Measurements from ENCODE around the gene CPNE5.
"Not testable (repeated sequence)": the region's sequence is repeated elsewhere in the genome, so short reads cannot be mapped to it uniquely, and the experiment has no call there.

The CPNE5 gene

DNA sequence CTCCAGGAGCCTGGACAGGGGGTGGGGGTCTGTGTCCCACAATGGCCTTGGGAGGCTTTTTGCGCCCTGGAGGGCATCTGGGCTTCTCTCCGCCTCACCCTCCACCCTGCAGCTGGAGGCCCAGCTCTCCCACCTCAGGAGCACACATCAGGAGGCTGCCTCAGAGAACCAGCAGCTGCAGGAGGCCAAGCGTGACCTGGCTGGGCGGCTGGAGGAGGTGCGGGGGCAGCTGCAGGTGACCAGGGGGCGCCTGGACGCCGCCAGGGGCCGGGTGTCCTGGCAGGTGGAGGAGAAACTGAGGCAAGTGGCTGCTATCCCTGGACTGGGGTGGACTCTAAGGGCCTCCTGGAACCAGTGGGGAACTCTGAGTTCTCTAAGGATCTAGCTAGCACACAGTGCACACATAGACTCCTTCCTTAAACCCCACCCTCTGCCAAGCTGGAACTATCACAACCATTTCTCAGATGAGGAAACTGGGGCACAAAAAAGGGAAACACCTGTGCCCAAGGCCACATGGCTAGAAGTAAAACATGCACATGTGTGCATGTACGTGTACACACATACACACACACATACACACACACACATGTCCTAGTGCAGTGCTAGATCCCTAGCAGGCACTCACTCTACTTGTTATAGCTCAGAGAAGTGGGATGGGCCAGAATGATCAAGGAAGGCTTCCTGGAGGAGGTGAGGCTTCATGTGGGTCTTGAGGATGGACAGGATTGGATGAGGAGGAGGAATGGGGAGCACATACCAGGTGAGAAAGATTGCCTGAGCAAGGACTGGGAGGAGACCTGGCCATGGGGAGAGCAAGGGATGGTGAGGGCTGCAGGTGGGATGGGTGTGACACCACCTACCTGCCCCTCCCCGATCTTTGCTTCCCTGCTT is 118.7 kb downstream of the CPNE5 start:
- intact Hi-C loops (cut with DNase I), result no loop called here
- DNase-seq, result peak in 1 of 10 donors; percentile 62

DNA sequence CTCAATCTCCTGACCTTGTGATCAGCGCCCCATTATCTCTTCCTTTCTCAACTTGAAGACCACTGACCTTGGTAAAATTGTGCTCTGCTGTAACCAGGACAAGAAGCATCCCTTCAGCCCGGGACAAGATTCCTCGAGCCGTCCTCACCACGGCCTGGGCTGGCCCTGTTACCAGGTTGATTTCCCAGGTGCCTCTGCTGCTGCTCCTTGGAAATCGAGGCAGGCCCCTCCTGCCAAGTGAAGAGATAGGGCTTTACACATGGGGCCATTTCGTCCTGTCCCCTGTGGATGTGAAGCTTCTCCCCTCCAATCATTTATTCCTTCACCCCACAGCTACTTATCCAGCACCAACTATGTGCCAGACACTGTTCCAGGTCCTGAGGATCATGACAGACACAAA is 120.1 kb downstream of the CPNE5 start:
- intact Hi-C loops (cut with DNase I), result no loop called here
- no peak for DNase-seq

- no peak for DNase-seq
- intact Hi-C loops (cut with DNase I), result no loop called here
Observed at GRCh38 chr6:36718560-36718959, 120.7 kb downstream of the CPNE5 start.

GRCh38 chr6:36717871-36718540 is 121.2 kb downstream of the CPNE5 start:
- peak in 1 of 10 donors; percentile 76 for DNase-seq

DNA sequence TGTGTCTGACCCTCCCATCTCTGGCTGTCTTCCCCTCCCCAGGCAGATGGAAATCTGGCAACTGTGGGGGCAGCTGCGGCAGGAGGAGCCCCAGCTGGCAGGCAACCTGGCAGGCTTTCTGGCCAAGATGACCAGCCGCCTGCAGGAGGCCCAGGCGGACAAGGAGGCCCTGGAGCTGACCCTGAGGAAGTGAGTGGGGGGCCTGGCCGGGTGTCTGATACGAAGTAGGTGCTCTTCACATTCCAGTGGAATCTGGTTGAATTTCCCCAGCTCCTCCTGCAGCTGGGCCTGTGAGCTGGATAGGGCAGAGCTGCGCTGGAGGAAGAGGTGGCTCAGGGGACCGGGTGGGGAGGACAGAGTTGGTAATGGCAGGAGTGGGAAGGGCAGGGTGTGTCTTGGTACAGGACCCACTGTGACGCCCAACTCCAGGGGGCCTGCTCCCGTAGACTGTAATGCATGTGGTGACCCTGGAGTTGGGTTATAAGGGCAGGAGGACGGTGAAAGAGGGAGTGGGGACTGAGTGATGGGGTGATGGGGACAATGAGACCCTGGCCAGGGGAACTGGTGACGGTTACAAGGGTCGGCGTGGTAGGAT is 121.9 kb downstream of the CPNE5 start:
- intact Hi-C loops (cut with DNase I), result no loop called here
- peak in 1 of 10 donors; percentile 60 for DNase-seq

More at GRCh38 chr6:36717871-36718540, 121.2 kb downstream of the CPNE5 start:
- intact Hi-C loops (cut with DNase I), result no loop called here

GRCh38 chr6:36716476-36717093 is 122.7 kb downstream of the CPNE5 start:
- DNase-seq, result peak in 2 of 10 donors; percentile 35 to 72
- intact Hi-C loops (cut with DNase I), result no loop called here

- intact Hi-C loops (cut with DNase I), result no loop called here
- peak in 2 of 10 donors; percentile 56 to 64 for DNase-seq
Observed at GRCh38 chr6:36715469-36715868, 123.8 kb downstream of the CPNE5 start.

DNA sequence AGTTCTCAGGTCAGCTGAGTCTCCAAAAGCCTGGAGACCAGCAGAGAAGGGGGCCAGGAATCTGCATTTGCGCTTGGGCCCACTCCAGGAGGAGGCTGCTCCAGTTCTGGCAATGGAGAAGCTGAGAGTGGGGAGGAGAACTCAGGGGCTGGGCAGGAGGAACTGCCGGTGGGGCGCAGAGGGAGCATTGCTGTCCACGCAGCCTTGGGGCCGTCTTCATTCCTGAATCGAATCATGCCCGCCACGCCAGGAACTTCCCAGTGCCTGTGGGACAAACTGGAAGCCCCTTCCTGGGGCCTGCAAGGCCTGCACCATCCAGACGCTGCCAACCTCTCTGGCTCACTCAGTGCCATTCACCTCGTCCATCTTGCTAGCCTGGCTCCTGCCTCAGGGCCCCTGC is 124.7 kb downstream of the CPNE5 start:
- intact Hi-C loops (cut with DNase I), result no loop called here
- DNase-seq, result peak in 2 of 10 donors; percentile 44 to 61

DNA sequence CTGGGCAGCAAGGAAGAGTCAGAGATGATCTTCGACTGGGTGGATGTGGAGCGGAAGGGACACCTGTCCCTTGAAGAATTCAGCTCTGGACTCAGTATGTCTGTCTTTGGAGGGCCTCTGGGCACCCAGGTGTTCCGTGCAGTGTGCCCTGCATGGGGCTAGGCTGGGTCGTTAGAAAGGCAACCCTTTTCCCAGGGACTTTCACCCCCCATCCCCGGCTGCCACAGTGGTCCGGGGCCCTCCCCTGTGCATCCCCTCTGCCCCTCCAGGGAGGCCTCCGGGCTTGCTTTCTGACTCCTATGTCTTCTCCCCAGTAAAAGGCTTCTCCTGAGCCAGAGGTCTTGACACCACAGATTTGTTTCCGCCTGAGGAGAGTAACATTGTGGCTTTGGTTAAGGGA is 125.4 kb downstream of the CPNE5 start:
- peak in 1 of 10 donors; percentile 9 for DNase-seq
- intact Hi-C loops (cut with DNase I), result no loop called here

DNA sequence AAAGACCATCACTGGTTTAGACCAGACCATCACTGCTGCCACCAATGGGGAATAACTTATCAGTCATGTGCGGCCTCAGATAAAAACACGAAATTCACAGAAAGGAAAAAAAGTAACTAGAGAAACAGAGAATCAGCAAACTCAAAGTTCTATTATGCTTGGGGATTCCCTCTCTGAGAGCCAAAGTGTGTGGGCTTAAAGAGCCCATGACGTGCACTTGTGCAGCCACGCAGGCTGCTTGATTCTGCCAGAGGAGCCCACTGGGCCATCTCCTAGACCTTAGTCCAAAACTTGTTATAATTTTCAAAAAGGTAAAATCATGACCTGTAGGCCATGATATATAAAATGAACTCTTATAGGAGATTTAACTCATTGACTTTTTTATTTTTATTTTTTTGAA is 126.4 kb downstream of the CPNE5 start:
- intact Hi-C loops (cut with DNase I), result no loop called here
- no peak for DNase-seq

- DNase-seq, result no peak
- intact Hi-C loops (cut with DNase I), result no loop called here
Observed at GRCh38 chr6:36706339-36706738, 132.9 kb downstream of the CPNE5 start.

DNA sequence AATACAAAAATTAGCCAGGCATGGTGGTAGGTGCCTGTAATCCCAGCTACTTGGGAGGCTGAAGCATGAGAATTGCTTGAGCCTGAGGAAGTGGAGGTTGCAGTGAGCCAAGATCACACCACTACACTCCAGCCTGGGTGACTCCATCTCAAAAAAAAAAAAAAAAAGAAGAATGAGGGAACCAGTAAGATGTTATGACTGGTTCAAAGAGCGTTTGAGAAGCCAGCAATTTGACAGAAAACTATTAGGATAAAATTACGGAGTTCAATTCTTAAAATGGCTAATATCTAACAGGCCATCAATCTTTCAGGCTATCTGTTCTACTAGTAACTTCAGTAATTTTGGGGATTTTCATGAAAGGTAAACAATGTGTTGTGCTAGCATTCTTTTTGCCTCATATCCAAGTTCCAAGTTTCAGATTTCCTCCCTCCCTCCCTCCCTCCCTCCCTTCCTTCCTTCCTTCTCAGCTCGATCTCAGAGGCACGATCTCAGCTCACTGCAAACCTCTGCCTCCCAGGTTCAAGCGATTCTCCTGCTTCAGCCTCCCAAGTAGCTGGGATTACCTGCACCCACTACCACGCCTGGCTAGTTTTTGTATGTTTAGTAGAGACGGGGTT is 134.2 kb downstream of the CPNE5 start:
- DNase-seq; intact Hi-C loops (cut with DNase I): not testable (repeated sequence)

GRCh38 chr6:36703982-36704381 is 135.3 kb downstream of the CPNE5 start:
- intact Hi-C loops (cut with DNase I), result no loop called here
- peak in 1 of 10 donors; percentile 70 for DNase-seq

DNA sequence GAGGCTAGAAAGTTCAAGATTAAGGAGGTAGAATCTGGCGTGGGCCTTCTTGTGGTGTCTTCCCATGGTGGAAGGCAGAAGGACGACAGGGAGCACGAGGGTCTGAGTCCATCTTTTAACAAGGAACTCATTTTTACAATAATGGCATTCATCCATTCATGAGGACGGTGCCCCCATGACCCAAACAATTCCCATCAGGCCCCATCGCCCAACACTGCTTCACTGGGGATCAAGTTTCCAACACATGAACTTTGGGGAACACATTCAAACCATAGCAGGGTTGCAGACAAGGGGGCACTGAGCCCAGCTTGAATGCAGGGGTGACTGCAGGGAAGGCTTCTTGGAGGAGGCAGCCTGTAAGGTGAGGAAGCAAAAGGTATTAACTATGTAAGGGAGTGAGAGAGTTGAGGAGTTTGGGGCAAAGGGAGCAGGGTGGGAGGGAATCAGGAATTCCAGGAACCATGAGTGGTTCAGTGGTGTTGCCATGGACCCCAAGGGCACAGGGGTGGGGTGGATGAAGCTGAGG is 136.1 kb downstream of the CPNE5 start:
- intact Hi-C loops (cut with DNase I), result no loop called here
- no peak for DNase-seq

DNA sequence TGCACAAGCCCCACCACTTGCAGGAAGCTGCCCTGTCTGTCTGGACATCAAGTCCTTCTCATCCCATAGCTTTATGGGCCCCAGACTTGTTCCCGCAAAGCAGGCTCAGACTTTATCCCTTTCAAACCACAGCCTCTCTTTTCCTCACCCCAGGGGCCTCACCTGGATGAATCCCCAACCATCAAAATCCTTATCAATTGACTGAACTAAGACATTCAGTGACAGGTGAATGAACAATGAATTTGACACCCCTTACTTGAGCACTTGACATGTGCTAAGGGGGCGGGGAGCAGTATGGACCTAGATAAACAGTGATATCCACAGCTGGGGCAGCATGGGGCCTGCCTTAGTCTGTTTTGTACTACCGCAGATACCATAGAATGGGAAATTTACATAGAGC is 136.6 kb downstream of the CPNE5 start:
- intact Hi-C loops (cut with DNase I), result no loop called here
- peak in 1 of 10 donors; percentile 41 for DNase-seq

DNA sequence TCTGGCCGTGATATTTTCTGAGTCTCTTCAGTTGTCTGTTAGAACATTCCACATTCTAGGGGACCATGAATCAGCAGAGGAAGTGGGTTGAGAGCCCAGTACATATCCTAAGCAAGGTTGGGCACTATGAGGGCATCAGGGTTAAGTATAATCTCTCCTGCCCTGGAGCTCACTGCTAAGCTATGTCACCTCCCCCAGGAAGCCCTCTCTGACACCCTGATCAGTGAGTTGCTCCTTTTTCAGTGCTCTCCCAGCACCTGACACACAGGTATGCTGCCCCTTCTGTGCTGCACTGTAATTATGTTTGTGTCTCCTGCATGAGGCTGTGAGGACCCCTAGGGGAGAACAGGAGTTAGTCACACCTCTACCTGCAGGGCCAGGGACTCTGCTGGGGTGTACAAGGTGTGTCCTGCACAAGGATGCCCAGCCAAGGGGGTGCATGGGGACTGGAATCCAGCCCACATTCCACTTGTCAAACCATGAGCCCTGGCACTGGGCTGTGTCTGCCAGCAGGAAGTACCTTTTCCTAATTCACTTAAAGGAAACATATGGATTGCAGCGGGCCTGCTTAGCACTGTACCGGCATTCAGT is 137.7 kb downstream of the CPNE5 start:
- intact Hi-C loops (cut with DNase I), result no loop called here
- peak in 1 of 10 donors; percentile 53 for DNase-seq

DNA sequence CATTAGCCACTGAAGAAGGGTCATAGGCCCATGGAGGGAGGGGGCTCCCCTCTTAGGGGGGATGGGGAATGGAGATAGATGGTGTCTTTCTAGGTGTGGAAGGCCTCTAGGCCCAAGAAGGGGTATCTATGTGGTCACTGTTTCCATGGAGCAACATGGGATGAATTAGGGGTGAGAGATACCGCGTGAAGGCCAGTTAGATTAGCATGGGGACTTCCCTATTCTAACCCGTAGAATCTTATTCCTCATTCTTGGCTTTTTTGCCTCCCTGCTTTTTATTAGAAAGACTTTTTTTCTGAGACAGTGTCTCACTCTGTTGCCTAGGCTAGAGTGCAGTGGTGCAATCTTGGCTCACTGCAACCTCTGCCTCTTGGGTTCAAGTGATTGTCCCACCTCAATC is 138.4 kb downstream of the CPNE5 start:
- no peak for DNase-seq
- intact Hi-C loops (cut with DNase I), result no loop called here

DNA sequence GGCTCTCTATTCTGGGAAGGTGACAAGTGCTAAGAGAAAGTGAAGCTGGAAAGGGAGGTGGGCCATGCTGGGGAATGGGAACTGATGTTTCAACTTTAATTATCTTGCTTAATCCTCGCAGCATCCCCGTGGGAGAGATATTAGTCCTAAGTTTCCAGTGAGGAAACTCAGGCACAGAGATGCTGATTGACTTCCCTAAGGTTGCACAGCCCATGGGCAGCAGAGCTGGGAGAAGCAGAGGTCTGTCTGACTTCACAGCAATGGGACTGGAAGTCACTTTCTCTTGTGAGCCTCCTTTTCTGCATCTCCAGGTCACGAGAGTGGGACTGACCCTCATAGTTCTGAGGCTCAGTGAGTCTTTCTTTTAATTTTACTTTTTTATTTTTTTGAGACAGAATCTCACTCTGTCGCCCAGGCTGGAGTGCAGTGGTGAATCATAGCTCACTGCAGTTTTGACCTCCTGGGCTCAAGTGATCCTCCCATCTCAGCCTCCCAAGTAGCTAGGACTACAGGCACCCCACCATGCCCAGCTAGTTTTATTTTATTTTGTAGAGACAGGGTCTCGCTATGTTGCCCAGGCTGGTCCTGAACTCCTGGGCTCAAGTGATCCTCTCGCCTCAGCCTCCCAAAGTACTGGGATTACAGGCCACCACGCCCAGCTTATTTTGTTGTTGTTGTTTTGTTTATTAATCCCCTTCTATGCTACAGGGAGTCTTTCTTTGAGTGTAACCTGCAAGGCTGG is 139.0 kb downstream of the CPNE5 start:
- intact Hi-C loops (cut with DNase I), result no loop called here
- DNase-seq, result no peak

DNA sequence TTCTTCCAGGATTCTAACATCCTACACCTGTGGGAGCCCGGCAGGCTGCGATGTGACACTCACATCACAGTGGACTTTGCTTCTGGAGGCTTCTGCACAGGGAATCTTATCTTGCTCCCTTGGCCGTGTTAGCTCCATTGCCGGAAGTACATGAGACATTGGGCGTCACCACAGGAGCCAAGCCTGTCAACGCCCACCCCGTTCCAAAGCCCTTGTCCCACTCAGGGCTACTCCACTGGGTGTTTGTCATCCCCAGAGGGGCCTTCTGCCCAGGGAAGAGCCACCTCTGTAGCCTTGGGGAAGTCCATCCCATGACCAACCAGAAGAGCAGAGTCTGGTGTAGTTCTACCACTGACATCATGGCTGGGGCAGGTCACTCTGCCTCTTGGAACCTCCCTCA is 139.9 kb downstream of the CPNE5 start:
- no peak for DNase-seq
- intact Hi-C loops (cut with DNase I), result no loop called here
